Measurements from ENCODE around the gene ERLEC1. TPM values are rescaled to one million over a fixed set of nuclear protein-coding genes. Genes with fewer than 3 reads are reported as not detected.

The ERLEC1 gene
- total RNA-seq = 10 to 100 TPM; 18.0 to 40.0 (median 22.1) TPM
- long read RNA-seq, partial matches to known transcripts = 11 of 12 reads
- long read RNA-seq, other reads (novel, unspliced or antisense) = 0 of 12 reads

- 0% methylated on average over 25 of the region's 77 CpGs for WGBS (ENCODE audit: insufficient coverage, low coverage, low lambda C conversion rate, missing lambda C conversion rate)
- intact Hi-C loops (cut with DNase I) = no loop called here
- no peaks in the 10 kb centered on the region for H3K9me3 ChIP-seq
- TF ChIP-seq CTCF (IDR thresholded peaks at IDR 0.05) (no peak), POLR2A (IDR thresholded peaks at IDR 0.05) (peak; percentile 53)
- DNase-seq (peak; percentile 92 to 93 (median 93)), ATAC-seq (peak; percentile 97 to 98 (median 98))
- no peaks in the 10 kb centered on the region for H3K27me3 ChIP-seq
- H3K4me1 ChIP-seq = peaks cover 0 to 25% (median 6%) of the 10 kb centered on the region in 4 donors
- no peaks in the 10 kb centered on the region for H3K36me3 ChIP-seq
- peak within 1 kb of the TSS; percentile 61 to 79 (median 77) for H3K27ac ChIP-seq
- H3K4me3 ChIP-seq = peak within 1 kb of the TSS; percentile 93 to 98 (median 98)
Observed at GRCh38 chr2:53786705-53787613, at the start of gene ERLEC1, which contains the start of gene ASB3. Gene ERLEC1, plus strand, starts transcription at chr2:53787044. Its CDS starts 167 bp downstream, at chr2:53787211. Gene ASB3, minus strand, starts transcription at chr2:53786953. Its CDS starts 21,381 bp downstream, at chr2:53765572.

GRCh38 chr2:53737091-53737490 lies 49.8 kb upstream of the ERLEC1 start:
- no peak for ATAC-seq
- H3K27me3 ChIP-seq = no peaks in the 10 kb centered on the region
- DNase-seq = no peak
- no peaks in the 10 kb centered on the region for H3K36me3 ChIP-seq
- WGBS (ENCODE audit: insufficient coverage, low coverage, low lambda C conversion rate, missing lambda C conversion rate) = 90% methylated on average over 5 of the region's 5 CpGs
- H3K4me1 ChIP-seq = peaks cover 0 to 10% (median 0%) of the 10 kb centered on the region in 4 donors
- TF ChIP-seq POLR2A (IDR thresholded peaks at IDR 0.05) (no peak), CTCF (IDR thresholded peaks at IDR 0.05) (no peak)
- no peaks in the 10 kb centered on the region for H3K9me3 ChIP-seq
- no peak overlapping the region for H3K27ac ChIP-seq
- intact Hi-C loops (cut with DNase I) = no loop called here
- H3K4me3 ChIP-seq = no peak overlapping the region

- intact Hi-C loops (cut with DNase I) = no loop called here
- peak in 3 of 4 donors; percentile 19 to 66 (median 41) for ATAC-seq
- no peak overlapping the region for H3K4me3 ChIP-seq
- no peaks in the 10 kb centered on the region for H3K36me3 ChIP-seq
- WGBS (ENCODE audit: insufficient coverage, low coverage, low lambda C conversion rate, missing lambda C conversion rate) = 37% methylated on average over 1 of the region's 1 CpG
- H3K9me3 ChIP-seq = no peaks in the 10 kb centered on the region
- H3K27me3 ChIP-seq = no peaks in the 10 kb centered on the region
- DNase-seq = no peak
- TF ChIP-seq POLR2A (IDR thresholded peaks at IDR 0.05) (peak; percentile 40), CTCF (IDR thresholded peaks at IDR 0.05) (no peak)
- peaks cover 0 to 10% (median 0%) of the 10 kb centered on the region in 4 donors for H3K4me1 ChIP-seq
- no peak overlapping the region for H3K27ac ChIP-seq
Observed at GRCh38 chr2:53739032-53739431, 47.8 kb upstream of the ERLEC1 start.

GRCh38 chr2:53740170-53740569 lies 46.7 kb upstream of the ERLEC1 start:
- Histone ChIP-seq H3K27me3 (no peaks in the 10 kb centered on the region), H3K27ac (no peak overlapping the region), H3K4me3 (no peak overlapping the region), H3K9me3 (no peaks in the 10 kb centered on the region), H3K36me3 (no peaks in the 10 kb centered on the region), H3K4me1 (peaks cover 0 to 10% (median 0%) of the 10 kb centered on the region in 4 donors)
- intact Hi-C loops (cut with DNase I) = no loop called here
- DNase-seq (no peak), ATAC-seq (peak in 3 of 4 donors; percentile 36 to 72 (median 55))
- no peak for TF ChIP-seq POLR2A (IDR thresholded peaks at IDR 0.05)
- peak; percentile 30 to 50 (median 46) for TF ChIP-seq CTCF (IDR thresholded peaks at IDR 0.05)

All from right lobe of liver (tissue), 6 donors.